IMR-90 (cell line): Measurements from ENCODE around the gene SF3B1. TPM values are rescaled to one million over a fixed set of nuclear protein-coding genes. Genes with fewer than 3 reads are reported as not detected.

ENCODE experiments used
- ATAC-seq: fragments of 200-7000 bp; cut with Tn5 transposase; 2 replicates; pipeline ENCODE4 v1.9.1; 2020; ENCODE audit warnings: low read depth, mild to moderate bottlenecking, moderate library complexity
- BruUV-seq: library from RNA; stranded (reverse); fragments of 400-500 nt; replicated peaks from 2 replicates; lab custom pipeline; 2021; lab: Mats Ljungman, UMichigan
- CTCF ChIA-PET: fragments of 300-600 bp; formaldehyde crosslinking; extraction: SDS; loops from one replicate; lab custom pipeline; 2021; ENCODE audit warnings: antibody characterized with exemption; lab: Yijun Ruan, JAX
- POLR2A ChIA-PET: fragments of 300-600 bp; sonication (Branson Sonifier 250); formaldehyde crosslinking; loops from one replicate; lab custom pipeline; 2022; ENCODE audit warnings: antibody characterized with exemption; ENCODE audit not compliant: unreplicated experiment; lab: Charles Lee
- DNase-seq: peaks from one replicate; pipeline ENCODE4 v3.0.0; 2013
- H2AFZ ChIP-seq: replicated peaks from 2 replicates; pipeline ENCODE3; 2013; ENCODE audit warnings: low read length, mild to moderate bottlenecking; ENCODE audit not compliant: poor library complexity
- H2AK5ac ChIP-seq: 2 replicates; pipeline ENCODE4 v1.6.1; 2013; ENCODE audit warnings: low read depth, low read length, inconsistent platforms
- H2AK9ac ChIP-seq: replicated peaks from 2 replicates; pipeline ENCODE3; 2013; ENCODE audit warnings: mild to moderate bottlenecking, low read depth, low read length, moderate library complexity; ENCODE audit not compliant: poor library complexity
- H2BK120ac ChIP-seq: 2 replicates; pipeline ENCODE4 v1.6.1; 2013; ENCODE audit warnings: low read depth, low read length, inconsistent platforms
- H2BK15ac ChIP-seq: 3 replicates; pipeline ENCODE4 v1.6.1; 2013; ENCODE audit warnings: low read depth, low read length, inconsistent platforms
- H2BK20ac ChIP-seq: 2 replicates; pipeline ENCODE4 v1.6.1; 2013; ENCODE audit warnings: low read depth, mild to moderate bottlenecking, inconsistent platforms, low read length, moderate library complexity
- H2BK5ac ChIP-seq: 2 replicates; pipeline ENCODE4 v1.6.1; 2013; ENCODE audit warnings: mild to moderate bottlenecking, low read depth, low read length, inconsistent platforms; ENCODE audit not compliant: poor library complexity, severe bottlenecking
- H3K14ac ChIP-seq: replicated peaks from 2 replicates; pipeline ENCODE4 v1.6.1; 2013; ENCODE audit warnings: low read depth, low read length, inconsistent platforms
- H3K18ac ChIP-seq: 2 replicates; pipeline ENCODE4 v1.6.1; 2013; ENCODE audit warnings: low read depth, low read length, control low read depth
- H3K23ac ChIP-seq: 2 replicates; pipeline ENCODE4 v1.6.1; 2013; ENCODE audit warnings: low read depth, low read length, inconsistent platforms
- H3K27ac ChIP-seq: 2 replicates; pipeline ENCODE4 v1.5.1; 2013; ENCODE audit warnings: mild to moderate bottlenecking, control low read depth, low read length; ENCODE audit not compliant: insufficient read depth
- H3K27me3 ChIP-seq: 2 replicates; pipeline ENCODE4 v1.6.1; 2013; ENCODE audit warnings: low read length; ENCODE audit not compliant: control insufficient read depth, insufficient read depth
- H3K36me3 ChIP-seq: 2 replicates; pipeline ENCODE4 v1.6.1; 2013; ENCODE audit warnings: low read length, mixed read lengths; ENCODE audit not compliant: control insufficient read depth, insufficient read depth
- H3K4ac ChIP-seq: 2 replicates; pipeline ENCODE4 v1.6.1; 2013; ENCODE audit warnings: low read depth, low read length, inconsistent platforms
- H3K4me1 ChIP-seq: 2 replicates; pipeline ENCODE4 v1.6.1; 2013; ENCODE audit warnings: low read length, mixed read lengths; ENCODE audit not compliant: control insufficient read depth, insufficient read depth
- H3K4me2 ChIP-seq: 2 replicates; pipeline ENCODE4 v1.6.1; 2013; ENCODE audit warnings: low read depth, mild to moderate bottlenecking, control low read depth, low read length, moderate library complexity
- H3K4me3 ChIP-seq: 2 replicates; pipeline ENCODE4 v1.5.1; 2013; ENCODE audit warnings: low read depth, mild to moderate bottlenecking, control low read depth, low read length, moderate library complexity; ENCODE audit not compliant: insufficient read depth
- H3K56ac ChIP-seq: 2 replicates; pipeline ENCODE4 v1.6.1; 2013; ENCODE audit warnings: low read length, inconsistent platforms; ENCODE audit not compliant: insufficient read depth; ENCODE audit errors: extremely low read depth
- H3K79me1 ChIP-seq, 2 experiments: 2 replicates each; pipeline ENCODE4 v1.6.1; 2013; ENCODE audit warnings: low read length in 2 of 2, inconsistent platforms in 1 of 2, low read depth in 1 of 2
- H3K9ac ChIP-seq: 2 replicates; pipeline ENCODE4 v1.6.1; 2013; ENCODE audit warnings: low read depth, low read length, control low read depth
- H3K9me1 ChIP-seq: 2 replicates; pipeline ENCODE4 v1.6.1; 2013; ENCODE audit warnings: low read length, inconsistent platforms; ENCODE audit not compliant: insufficient read depth
- H3K9me3 ChIP-seq: 2 replicates; pipeline ENCODE4 v1.6.1; 2013; ENCODE audit warnings: low read length; ENCODE audit not compliant: control insufficient read depth, insufficient read depth
- H4K20me1 ChIP-seq: 2 replicates; pipeline ENCODE4 v1.6.1; 2013; ENCODE audit warnings: low read length, inconsistent platforms; ENCODE audit not compliant: insufficient read depth
- H4K5ac ChIP-seq: 2 replicates; pipeline ENCODE4 v1.6.1; 2013; ENCODE audit warnings: mild to moderate bottlenecking, low read depth, low read length, control low read depth
- H4K8ac ChIP-seq, 2 experiments: 2 replicates each; pipeline ENCODE4 v1.6.1; 2013; ENCODE audit warnings: low read depth in 2 of 2, low read length in 2 of 2, control low read depth in 1 of 2, inconsistent platforms in 1 of 2
- H4K91ac ChIP-seq: 2 replicates; pipeline ENCODE4 v1.6.1; 2013; ENCODE audit warnings: low read depth, low read length, inconsistent platforms; ENCODE audit not compliant: insufficient read depth
- CEBPB ChIP-seq: IDR thresholded peaks from 2 replicates; pipeline ENCODE4 v1.6.1; 2012; ENCODE audit warnings: low read depth, low read length, improper control_type of control experiment
- MAFK ChIP-seq: IDR thresholded peaks from 2 replicates; pipeline ENCODE4 v1.6.1; 2012; ENCODE audit warnings: low read depth, low read length, improper control_type of control experiment
- WGBS, 2 experiments: methylation state at CpG; one replicate each; pipeline versions ENCODE4 v1.1.5 to v1.1.7; 2013; ENCODE audit warnings: missing lambda C conversion rate in 2 of 2; ENCODE audit not compliant: insufficient read length in 1 of 2; ENCODE audit errors: extremely low coverage in 2 of 2; 5-methylcytosine and 5-hydroxymethylcytosine counted together
- dilution Hi-C: fragments of 300-500 bp; cut with HindIII; formaldehyde crosslinking; loops from one replicate; pipeline ENCODE4 v1.14.3; 2018; ENCODE audit warnings: low sequenced_read_pairs; ENCODE audit not compliant: unreplicated experiment
- in situ Hi-C: fragments of 300-500 bp; cut with MboI; formaldehyde crosslinking; loops from 3 replicates; pipeline ENCODE4 v1.14.3; 2019; ENCODE audit warnings: low sequenced_read_pairs, inconsistent platforms, mixed read lengths
- intact Hi-C: fragments of 100-400 bp; cut with micrococcal nuclease; formaldehyde crosslinking; loops from 2 replicates; pipeline ENCODE4 v1.10.0; 2022
- polyA plus RNA-seq, 3 experiments: library from polyadenylated mRNA; depleted of rRNA; stranded (reverse); fragments of >200 nt; gene quantifications; 2 replicates each; pipeline ENCODE4 v1.2.3, GENCODE V29; 2012; ENCODE audit warnings: low replicate concordance in 1 of 3
- total RNA-seq: library from RNA; depleted of rRNA; stranded (reverse); fragments of >200 nt; gene quantifications from 2 replicates; pipeline ENCODE4 v1.2.3, GENCODE V29; 2012

The SF3B1 gene
- total and polyA plus RNA-seq, 2 of the 4 experiments (the other 2 are of a cell fraction), result 326 to 942 TPM

GRCh38 chr2:197426723-197427603 lies 7.9 kb downstream of the SF3B1 start:
- Histone ChIP-seq H2BK5ac (no peak overlapping the region), H2BK20ac (no peak overlapping the region), H3K27ac (no peak overlapping the region), H3K4ac (no peak overlapping the region), H2AK9ac (no peak overlapping the region), H3K4me1 (peaks cover 5% of the 10 kb centered on the region; the same call in 1 of the 2 replicates), H2BK120ac (no peak overlapping the region), H2BK15ac (no peak overlapping the region), H4K8ac (no peak overlapping the region), H4K5ac (no peak overlapping the region), H3K56ac (no peak overlapping the region), H3K14ac (no peak overlapping the region), H3K4me3 (no peak overlapping the region), H3K23ac (no peak overlapping the region), H3K36me3 (peaks cover 19% of the 10 kb centered on the region), H3K18ac (no peak overlapping the region), H2AFZ (no peak overlapping the region), H2AK5ac (no peak overlapping the region), H4K91ac (no peak overlapping the region), H3K9me3 (no peaks in the 10 kb centered on the region), H3K4me2 (no peak overlapping the region), H3K79me1 (0 out of 4 replicates have a peak, but pooled peaks cover 0 to 3% of the 10 kb centered on the region in 2 experiments), H4K20me1 (peaks cover 98% of the 10 kb centered on the region), H3K9me1 (peaks cover 6% of the 10 kb centered on the region; the same call in 1 of the 2 replicates), H3K27me3 (no peaks in the 10 kb centered on the region), H3K9ac (no peak overlapping the region)
- no TSS peak for BruUV-seq
- ChIA-PET CTCF (no interaction called here), POLR2A (no interaction called here)
- intact Hi-C loops, result no loop called here
- dilution Hi-C loops, result no loop called here
- in situ Hi-C loops, result no loop called here
- no peak for TF ChIP-seq MAFK
- TF ChIP-seq CEBPB, result peak; percentile 69
- WGBS, 2 experiments, result no CpG with 5 or more reads among the region's 2 CpGs
- no peak for ATAC-seq
- no peak for DNase-seq
